ENCODE data around the gene SPTA1.

Gene SPTA1

DNA sequence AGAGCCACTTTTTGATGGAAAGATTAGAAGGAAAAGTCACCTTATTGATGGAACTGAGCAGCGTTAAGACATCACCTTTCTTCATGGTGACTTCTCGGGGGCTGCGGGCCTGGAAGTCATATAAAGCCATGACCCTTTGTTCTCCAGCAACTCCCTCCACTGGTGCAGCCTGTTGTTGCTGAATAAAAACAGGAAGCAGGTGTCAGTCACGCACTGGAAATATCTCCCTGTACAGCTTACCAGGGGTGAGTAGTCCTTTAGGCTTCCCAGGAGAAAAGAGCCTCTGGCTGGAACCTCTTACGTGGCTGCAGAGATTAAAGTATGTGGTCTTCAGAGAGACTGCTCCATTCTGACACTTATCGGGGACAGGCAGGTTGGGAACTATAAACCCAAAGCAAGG is 31.9 kb downstream of the SPTA1 start:
- no peak overlapping the region for H3K4me3 ChIP-seq (ENCODE audit: low read length)
- TF ChIP-seq, protein P1, sequence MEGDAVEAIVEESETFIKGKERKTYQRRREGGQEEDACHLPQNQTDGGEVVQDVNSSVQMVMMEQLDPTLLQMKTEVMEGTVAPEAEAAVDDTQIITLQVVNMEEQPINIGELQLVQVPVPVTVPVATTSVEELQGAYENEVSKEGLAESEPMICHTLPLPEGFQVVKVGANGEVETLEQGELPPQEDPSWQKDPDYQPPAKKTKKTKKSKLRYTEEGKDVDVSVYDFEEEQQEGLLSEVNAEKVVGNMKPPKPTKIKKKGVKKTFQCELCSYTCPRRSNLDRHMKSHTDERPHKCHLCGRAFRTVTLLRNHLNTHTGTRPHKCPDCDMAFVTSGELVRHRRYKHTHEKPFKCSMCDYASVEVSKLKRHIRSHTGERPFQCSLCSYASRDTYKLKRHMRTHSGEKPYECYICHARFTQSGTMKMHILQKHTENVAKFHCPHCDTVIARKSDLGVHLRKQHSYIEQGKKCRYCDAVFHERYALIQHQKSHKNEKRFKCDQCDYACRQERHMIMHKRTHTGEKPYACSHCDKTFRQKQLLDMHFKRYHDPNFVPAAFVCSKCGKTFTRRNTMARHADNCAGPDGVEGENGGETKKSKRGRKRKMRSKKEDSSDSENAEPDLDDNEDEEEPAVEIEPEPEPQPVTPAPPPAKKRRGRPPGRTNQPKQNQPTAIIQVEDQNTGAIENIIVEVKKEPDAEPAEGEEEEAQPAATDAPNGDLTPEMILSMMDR (conservative IDR thresholded peaks at IDR 0.05; ENCODE audit: low read length): no peak
- DNase-seq (ENCODE audit: low read depth): no peak

DNA sequence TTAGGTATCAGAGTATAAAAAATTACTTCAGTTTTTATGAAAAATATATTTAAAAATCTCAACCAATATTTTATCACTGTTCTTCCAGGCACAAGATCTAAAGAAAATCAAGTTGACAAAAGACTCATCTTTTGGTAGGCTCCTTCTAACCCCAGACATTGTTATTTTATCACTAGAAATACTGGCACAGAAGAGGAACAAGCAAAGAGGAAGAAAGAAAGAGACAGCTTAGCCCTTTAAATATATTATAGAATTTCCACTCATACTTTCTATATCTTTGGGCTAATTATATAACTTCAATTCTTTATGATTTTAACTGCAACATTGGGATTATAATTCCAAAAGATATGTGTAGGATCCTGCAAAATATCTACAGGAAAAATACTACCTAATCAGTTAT is 32.4 kb downstream of the SPTA1 start:
- no peak for DNase-seq (ENCODE audit: low read depth)
- TF ChIP-seq, protein P1 (conservative IDR thresholded peaks at IDR 0.05; ENCODE audit: low read length): no peak
- H3K4me3 ChIP-seq (ENCODE audit: low read length): no peak overlapping the region

DNA sequence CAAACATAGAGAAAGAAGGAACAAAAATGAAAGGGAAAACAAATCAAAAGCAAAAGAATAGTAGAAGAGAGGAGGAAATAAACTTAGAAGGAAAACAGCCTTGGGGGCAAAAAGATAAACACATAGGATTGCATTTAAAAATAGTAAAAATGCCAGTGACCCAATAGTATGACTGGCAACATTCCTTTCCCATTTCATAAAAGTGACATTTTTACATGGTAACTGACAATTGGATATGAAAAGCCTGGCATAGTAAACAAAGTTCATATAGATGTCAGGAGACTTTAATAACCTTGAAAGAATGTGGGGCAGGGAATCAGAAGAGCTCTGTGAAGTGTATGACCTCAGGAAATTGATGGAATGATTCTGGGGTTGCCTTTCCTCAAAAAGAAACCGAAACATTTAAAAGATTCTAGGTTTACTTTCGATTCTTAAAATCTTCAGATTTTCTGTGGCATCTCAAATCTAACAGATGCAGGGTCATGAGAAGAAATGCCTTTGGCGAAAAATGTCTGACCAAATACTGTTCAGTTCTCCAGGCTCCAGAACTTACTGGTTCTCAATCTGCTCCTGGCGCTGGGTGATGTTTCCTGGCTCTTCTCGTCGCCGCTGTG is 33.7 kb downstream of the SPTA1 start:
- H3K4me3 ChIP-seq (ENCODE audit: low read length): no peak overlapping the region; the same call in 1 of the 2 replicates
- DNase-seq (ENCODE audit: low read depth): no peak
- TF ChIP-seq, protein P1 (conservative IDR thresholded peaks at IDR 0.05; ENCODE audit: low read length): no peak

DNA sequence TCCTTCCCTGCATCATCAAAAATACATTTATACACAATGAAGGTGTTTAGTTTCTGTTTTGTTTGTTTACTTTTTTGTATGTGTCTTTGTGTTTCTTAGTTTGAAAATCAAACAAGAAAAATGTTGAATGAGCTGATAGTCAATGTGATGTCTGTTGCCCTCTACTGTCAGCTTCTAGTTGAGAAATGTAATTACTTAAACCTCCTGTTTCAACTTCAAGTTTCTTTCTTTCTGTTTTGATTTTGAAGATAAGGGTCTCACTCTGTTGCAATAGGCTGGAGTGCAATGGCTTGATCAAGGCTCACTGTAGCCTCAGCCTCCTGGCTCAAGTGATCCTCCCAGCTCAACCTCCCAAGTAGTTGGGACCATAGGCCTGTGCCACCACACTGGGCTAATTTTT is 37.5 kb downstream of the SPTA1 start:
- H3K4me3 ChIP-seq (ENCODE audit: low read length): no peak overlapping the region
- no peak for DNase-seq (ENCODE audit: low read depth)
- TF ChIP-seq, protein P1 (conservative IDR thresholded peaks at IDR 0.05; ENCODE audit: low read length): no peak

DNA sequence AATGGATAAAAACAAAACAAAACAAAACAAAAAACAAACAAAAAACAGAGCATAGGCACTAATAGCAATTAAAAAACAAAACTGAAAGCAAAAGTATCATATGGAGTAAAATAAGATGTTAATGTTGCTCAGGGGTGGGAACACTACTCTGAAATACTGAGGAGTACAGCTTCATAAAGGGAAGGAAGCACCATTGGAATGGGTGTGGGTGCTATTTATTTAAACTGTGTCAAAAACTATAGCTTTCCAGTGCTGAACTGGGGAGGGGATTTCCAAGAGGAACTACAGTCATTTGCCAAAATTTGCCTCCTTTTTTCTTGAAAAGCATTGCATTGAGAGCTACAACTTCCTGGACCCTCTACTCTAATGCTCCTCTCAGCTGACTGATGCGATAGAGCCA is 40.0 kb downstream of the SPTA1 start:
- H3K4me3 ChIP-seq (ENCODE audit: low read length): no peak overlapping the region
- no peak for DNase-seq (ENCODE audit: low read depth)
- TF ChIP-seq, protein P1 (conservative IDR thresholded peaks at IDR 0.05; ENCODE audit: low read length): no peak

DNA sequence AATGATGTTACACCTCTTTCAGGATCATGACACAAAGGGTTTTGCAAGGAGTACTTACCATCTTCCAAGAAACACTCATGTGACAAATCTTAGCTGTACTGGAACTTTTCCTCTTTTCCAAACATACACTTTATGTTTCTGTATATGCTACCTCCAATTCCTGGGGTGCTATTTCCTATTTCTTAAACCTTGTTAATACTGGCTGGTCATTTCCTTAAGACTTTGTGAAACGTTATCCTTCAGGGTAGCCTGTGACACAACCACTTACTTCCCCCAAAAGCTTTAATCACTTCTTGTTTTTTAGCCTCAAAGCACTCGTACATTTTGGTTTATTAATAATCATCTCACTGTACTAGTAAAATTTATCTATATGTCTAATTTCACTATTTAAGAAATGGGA is 42.1 kb downstream of the SPTA1 start:
- TF ChIP-seq, protein P1 (conservative IDR thresholded peaks at IDR 0.05; ENCODE audit: low read length): no peak
- no peak for DNase-seq (ENCODE audit: low read depth)
- no peak overlapping the region for H3K4me3 ChIP-seq (ENCODE audit: low read length)

DNA sequence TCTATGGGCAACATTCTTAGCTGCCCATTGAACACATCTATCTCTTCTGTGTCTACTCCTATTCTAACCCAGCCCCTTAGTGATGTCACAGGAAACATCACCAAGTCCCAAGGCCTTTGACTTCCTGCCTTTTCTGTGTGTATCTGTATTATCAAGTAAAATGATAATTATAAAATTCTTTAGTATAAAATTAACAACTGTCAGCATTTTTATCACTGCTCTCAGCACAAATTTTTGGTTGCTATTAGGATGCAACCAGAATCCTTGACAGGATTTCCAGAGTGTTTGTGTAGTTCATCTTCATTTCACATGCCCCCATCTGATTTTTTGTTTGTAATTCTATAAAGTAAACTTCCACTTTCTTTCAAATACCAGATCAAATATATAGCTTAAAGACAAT is 47.6 kb downstream of the SPTA1 start:
- DNase-seq (ENCODE audit: low read depth): no peak

More for the DNA sequence above, 47.6 kb downstream of the SPTA1 start:
- no peak overlapping the region for H3K4me3 ChIP-seq (ENCODE audit: low read length)
- TF ChIP-seq, protein P1 (conservative IDR thresholded peaks at IDR 0.05; ENCODE audit: low read length): no peak
